Measurements from ENCODE around the gene TLCD3B.

TLCD3B gene

DNA sequence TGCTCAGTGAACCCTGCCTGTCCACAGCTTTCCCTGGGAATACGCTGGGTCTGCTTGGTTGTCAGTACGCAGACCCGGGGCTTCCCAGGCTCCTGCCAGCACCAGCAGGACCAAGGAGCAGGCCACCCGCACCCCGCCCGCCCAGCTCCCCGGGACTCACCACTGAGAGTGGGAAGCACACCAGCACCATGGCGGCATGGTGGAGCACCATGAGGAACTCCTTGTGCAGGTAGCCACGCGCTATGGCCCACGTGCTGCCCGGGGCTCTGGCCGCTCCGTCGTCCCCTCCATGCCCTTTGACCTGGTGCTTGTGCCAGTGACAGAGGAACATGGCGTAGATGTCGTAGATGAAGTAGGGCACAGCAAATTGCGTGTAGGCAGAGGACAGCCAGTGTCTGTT lies 4.6 kb downstream of the TLCD3B start:
- H3K27ac ChIP-seq = no peak overlapping the region

DNA sequence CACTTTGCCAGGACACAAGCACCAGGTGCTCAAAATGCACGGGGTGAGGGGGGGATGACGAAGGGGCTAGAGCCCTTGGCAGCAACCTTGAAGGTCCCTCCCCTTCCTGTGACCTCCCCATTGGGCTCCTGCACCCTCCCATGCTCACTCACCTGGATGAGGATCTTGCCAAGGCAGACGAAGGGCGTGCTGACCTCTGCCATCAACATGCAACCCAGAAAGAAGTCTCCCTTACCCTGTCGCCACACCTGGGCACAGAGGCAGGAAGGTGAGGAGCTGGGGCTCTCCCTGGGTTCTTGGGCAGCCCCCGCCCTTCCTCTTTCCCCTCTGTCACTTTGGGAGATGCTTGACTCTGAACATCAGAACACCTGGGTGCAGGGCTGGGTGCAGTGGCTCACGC lies 5.5 kb downstream of the TLCD3B start:
- Histone ChIP-seq H3K4me3 (ENCODE audit: low read depth, low read length) (no peak overlapping the region), H3K27ac (no peak overlapping the region), H3K27me3 (replicated peaks) (peaks cover 36% of the 10 kb centered on the region), H3K36me3 (replicated peaks) (no peaks in the 10 kb centered on the region)
- TF ChIP-seq, protein P1, sequence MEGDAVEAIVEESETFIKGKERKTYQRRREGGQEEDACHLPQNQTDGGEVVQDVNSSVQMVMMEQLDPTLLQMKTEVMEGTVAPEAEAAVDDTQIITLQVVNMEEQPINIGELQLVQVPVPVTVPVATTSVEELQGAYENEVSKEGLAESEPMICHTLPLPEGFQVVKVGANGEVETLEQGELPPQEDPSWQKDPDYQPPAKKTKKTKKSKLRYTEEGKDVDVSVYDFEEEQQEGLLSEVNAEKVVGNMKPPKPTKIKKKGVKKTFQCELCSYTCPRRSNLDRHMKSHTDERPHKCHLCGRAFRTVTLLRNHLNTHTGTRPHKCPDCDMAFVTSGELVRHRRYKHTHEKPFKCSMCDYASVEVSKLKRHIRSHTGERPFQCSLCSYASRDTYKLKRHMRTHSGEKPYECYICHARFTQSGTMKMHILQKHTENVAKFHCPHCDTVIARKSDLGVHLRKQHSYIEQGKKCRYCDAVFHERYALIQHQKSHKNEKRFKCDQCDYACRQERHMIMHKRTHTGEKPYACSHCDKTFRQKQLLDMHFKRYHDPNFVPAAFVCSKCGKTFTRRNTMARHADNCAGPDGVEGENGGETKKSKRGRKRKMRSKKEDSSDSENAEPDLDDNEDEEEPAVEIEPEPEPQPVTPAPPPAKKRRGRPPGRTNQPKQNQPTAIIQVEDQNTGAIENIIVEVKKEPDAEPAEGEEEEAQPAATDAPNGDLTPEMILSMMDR (IDR thresholded peaks at IDR 0.05; ENCODE audit: low read depth, low read length, missing control alignments) = no peak
- no peak for DNase-seq
- in situ Hi-C loops (cut with HindIII; ENCODE audit: low pct_ligation_motif_present, low sequenced_read_pairs) = no loop called here

More for the DNA sequence above, 4.6 kb downstream of the TLCD3B start:
- DNase-seq = no peak
- no peaks in the 10 kb centered on the region for H3K36me3 ChIP-seq (replicated peaks)
- no peak overlapping the region for H3K4me3 ChIP-seq (ENCODE audit: low read depth, low read length)
- in situ Hi-C loops (cut with HindIII; ENCODE audit: low pct_ligation_motif_present, low sequenced_read_pairs) = no loop called here
- TF ChIP-seq, protein P1 (IDR thresholded peaks at IDR 0.05; ENCODE audit: low read depth, low read length, missing control alignments) = no peak
- peaks cover 40% of the 10 kb centered on the region for H3K27me3 ChIP-seq (replicated peaks)

DNA sequence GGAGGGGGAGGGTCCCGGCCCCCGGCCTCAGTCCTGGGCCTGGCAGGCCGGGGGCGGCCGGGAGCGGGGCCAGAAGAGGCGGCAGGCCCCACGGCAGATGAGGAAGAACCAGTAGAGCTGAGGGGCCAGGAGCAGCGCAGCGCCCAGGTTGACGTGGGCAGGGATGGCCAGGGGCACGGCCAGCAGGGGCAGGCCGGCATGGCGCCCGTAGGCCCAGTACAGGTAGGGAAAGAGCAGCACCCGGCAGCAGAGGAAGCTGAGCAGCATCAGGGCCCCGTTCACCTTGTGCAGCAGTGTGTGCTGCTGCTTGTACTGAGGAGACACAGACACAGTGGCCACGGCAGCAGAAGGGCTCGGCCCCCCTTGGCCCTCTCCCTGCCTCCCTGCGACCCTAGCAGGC lies 5.9 kb downstream of the TLCD3B start:
- Histone ChIP-seq H3K27me3 (replicated peaks) (peaks cover 33% of the 10 kb centered on the region), H3K27ac (no peak overlapping the region), H3K36me3 (replicated peaks) (no peaks in the 10 kb centered on the region), H3K4me3 (ENCODE audit: low read depth, low read length) (no peak overlapping the region)
- TF ChIP-seq, protein P1 (IDR thresholded peaks at IDR 0.05; ENCODE audit: low read depth, low read length, missing control alignments) = no peak
- in situ Hi-C loops (cut with HindIII; ENCODE audit: low pct_ligation_motif_present, low sequenced_read_pairs) = no loop called here
- no peak for DNase-seq

DNA sequence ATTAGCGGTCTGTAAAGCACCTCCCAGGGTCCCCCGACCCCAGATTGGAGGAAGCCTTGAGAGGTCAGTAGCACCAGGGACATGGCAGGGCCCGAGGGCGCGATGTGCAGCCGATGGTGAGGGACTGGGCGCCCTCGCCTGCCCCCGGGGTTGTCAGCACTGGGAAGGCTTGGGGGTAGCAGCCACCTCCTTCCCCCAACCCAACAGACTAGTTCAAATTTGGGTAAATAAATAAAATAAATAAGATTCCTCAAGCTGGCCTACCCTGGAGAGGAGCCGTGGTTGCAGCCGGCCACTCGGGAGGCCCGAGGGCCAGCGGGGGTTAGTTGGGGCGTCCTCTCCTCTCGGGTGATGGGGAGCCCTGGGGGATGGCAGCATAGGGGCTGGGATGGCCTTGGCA lies 6.6 kb downstream of the TLCD3B start:
- in situ Hi-C loops (cut with HindIII; ENCODE audit: low pct_ligation_motif_present, low sequenced_read_pairs) = no loop called here

DNA sequence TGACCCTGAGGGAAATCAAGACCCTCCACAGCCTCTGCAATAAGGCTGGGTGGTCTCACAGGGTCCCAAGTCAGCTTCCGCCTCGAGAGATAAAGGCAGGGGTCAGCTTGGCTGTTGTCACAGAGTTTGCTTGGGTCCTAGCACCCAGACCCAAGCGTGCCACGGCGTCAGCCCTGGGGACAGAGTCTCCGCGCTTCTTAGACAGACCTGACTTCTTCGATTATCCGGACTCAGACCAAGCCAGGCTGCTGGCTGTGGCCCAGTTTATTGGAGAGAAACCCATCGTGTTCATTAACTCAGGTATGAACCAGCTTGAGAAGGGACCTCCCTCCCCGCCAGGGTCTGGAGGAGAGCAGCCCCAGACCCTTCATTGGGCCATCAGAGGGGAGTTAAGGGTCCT lies 7.5 kb downstream of the TLCD3B start:
- TF ChIP-seq, protein P1 (IDR thresholded peaks at IDR 0.05; ENCODE audit: low read depth, low read length, missing control alignments) = no peak
- DNase-seq = no peak
- Histone ChIP-seq H3K27me3 (replicated peaks) (peaks cover 17% of the 10 kb centered on the region), H3K27ac (no peak overlapping the region), H3K36me3 (replicated peaks) (no peaks in the 10 kb centered on the region), H3K4me3 (ENCODE audit: low read depth, low read length) (no peak overlapping the region)
- in situ Hi-C loops (cut with HindIII; ENCODE audit: low pct_ligation_motif_present, low sequenced_read_pairs) = no loop called here

More for the DNA sequence above, 6.6 kb downstream of the TLCD3B start:
- H3K4me3 ChIP-seq (ENCODE audit: low read depth, low read length) = no peak overlapping the region
- TF ChIP-seq, protein P1 (IDR thresholded peaks at IDR 0.05; ENCODE audit: low read depth, low read length, missing control alignments) = no peak
- no peak for DNase-seq
- no peak overlapping the region for H3K27ac ChIP-seq
- no peaks in the 10 kb centered on the region for H3K36me3 ChIP-seq (replicated peaks)
- H3K27me3 ChIP-seq (replicated peaks) = peaks cover 26% of the 10 kb centered on the region

DNA sequence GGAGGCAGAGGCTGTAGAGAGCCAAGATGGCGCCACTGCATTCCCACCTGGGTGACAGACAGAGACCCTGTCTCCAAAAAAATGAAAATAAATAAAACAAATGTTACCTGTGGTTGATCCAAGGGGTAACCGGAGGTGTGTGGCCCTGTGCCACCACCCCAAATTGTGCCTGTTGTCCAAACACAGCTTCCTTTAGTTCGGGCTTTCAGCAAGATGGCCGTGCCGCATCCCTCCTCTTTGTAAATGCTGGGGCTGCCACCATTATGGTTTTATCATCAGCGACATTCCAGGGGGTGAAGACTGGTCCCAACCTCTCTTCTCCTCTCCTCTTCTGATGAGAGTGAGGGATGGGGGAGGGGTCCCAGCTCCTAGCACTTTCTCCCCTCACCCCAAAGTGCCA lies 8.2 kb downstream of the TLCD3B start, which contains the start of gene C16orf92:
Gene C16orf92 (plus strand): TSS at position 312 of the 400 bp plus-strand sequence. CDS start 143 bp downstream, outside the sequence.
- TF ChIP-seq, protein P1 (IDR thresholded peaks at IDR 0.05; ENCODE audit: low read depth, low read length, missing control alignments) = no peak
- Histone ChIP-seq H3K36me3 (replicated peaks) (no peaks in the 10 kb centered on the region), H3K27ac (no peak within 1 kb of the TSS), H3K27me3 (replicated peaks) (peaks cover 12% of the 10 kb centered on the region), H3K4me3 (ENCODE audit: low read depth, low read length) (no peak within 1 kb of the TSS)
- in situ Hi-C loops (cut with HindIII; ENCODE audit: low pct_ligation_motif_present, low sequenced_read_pairs) = no loop called here
- no peak for DNase-seq
